Naive thymus-derived CD8-positive, alpha-beta T cell (primary cell): Measurements from ENCODE around the gene USP1. TPM values are rescaled to one million over a fixed set of nuclear protein-coding genes. Genes with fewer than 3 reads are reported as not detected.

ENCODE experiments used
- ATAC-seq, 2 donors: fragments of 150-1000 bp; cut with Tn5 transposase in 1 of 2; sonication (Bioruptor Pico), chemical (Tn5 transposase) in 1 of 2; 1 replicate in 1 of 2; 2 replicates in 1 of 2; pipeline ENCODE4 v1.10.0; 2021; ENCODE audit warnings: mild to moderate bottlenecking in 2 of 2, moderate library complexity in 2 of 2
- POLR2A ChIA-PET: fragments of 350-600 bp; sonication (Branson Sonifier 250); formaldehyde crosslinking; loops from one replicate; lab custom pipeline; 2021; ENCODE audit warnings: antibody characterized with exemption; lab: Charles Lee
- DNase-seq, 10 donors: peaks; one replicate each; pipeline versions ENCODE4 v3.0.0 to v3.0.0-alpha.2; 2020 to 2022
- H3K27ac Mint-ChIP-seq, 10 donors: one replicate each; pipeline ENCODE4 v1.8.0; 2020 to 2022; ENCODE audit warnings: mild to moderate bottlenecking in 10 of 10, mixed read lengths in 10 of 10, moderate library complexity in 4 of 10, inconsistent platforms in 1 of 10
- H3K27me3 Mint-ChIP-seq, 5 donors: one replicate each; pipeline ENCODE4 v1.8.0; 2021 to 2022; ENCODE audit warnings: mixed read lengths in 5 of 5
- H3K36me3 Mint-ChIP-seq, 3 donors: one replicate each; pipeline ENCODE4 v1.8.0; 2020 to 2022; ENCODE audit warnings: mixed read lengths in 3 of 3, mild to moderate bottlenecking in 2 of 3, inconsistent platforms in 1 of 3
- H3K4me1 Mint-ChIP-seq, 4 donors: one replicate each; pipeline ENCODE4 v1.8.0; 2021 to 2022; ENCODE audit warnings: mixed read lengths in 4 of 4
- H3K4me3 Mint-ChIP-seq, 10 donors: one replicate each; pipeline ENCODE4 v1.8.0; 2020 to 2022; ENCODE audit warnings: mild to moderate bottlenecking in 10 of 10, mixed read lengths in 10 of 10, moderate library complexity in 6 of 10, inconsistent platforms in 1 of 10
- H3K9me3 Mint-ChIP-seq, 9 donors: one replicate each; pipeline ENCODE4 v1.8.0; 2020 to 2022; ENCODE audit warnings: mixed read lengths in 9 of 9, mild to moderate bottlenecking in 3 of 9, inconsistent platforms in 1 of 9, moderate library complexity in 1 of 9
- polyA plus RNA-seq, 3 donors: library from polyadenylated mRNA; unstranded; fragments of 300-500 nt; fragmentation: Illumina TruSeq; gene quantifications; one replicate each; pipeline ENCODE4 v1.2.3, GENCODE V29; 2021
- total RNA-seq, 8 experiments: library from RNA in 2 of 8; stranded (reverse) in 2 of 8; gene quantifications; one replicate each; pipeline ENCODE4 v1.2.3 and lab custom pipeline; 2021 to 2026

Gene USP1
- total RNA-seq = 10 to 100 TPM; 37.5 to 39.1 TPM
- 10 to 100 TPM; 22.2 to 25.5 (median 24.6) TPM for polyA plus RNA-seq
- 54.5 to 155 (median 122) reads per million in 6 experiments for total RNA-seq (lab: John Stamatoyannopoulos, UW)

GRCh38 chr1:62436466-62437272 is at the start of gene USP1:
TSS of gene USP1 (plus strand) at chr1:62437049. CDS start at chr1:62439868, 2,819 bp downstream.
- Mint-ChIP-seq H3K27me3 (no peaks in the 10 kb centered on the region), H3K27ac (peak within 1 kb of the TSS; percentile 99 to 100 (median 100)), H3K9me3 (peaks cover 0 to 9% (median 0%) of the 10 kb centered on the region in 9 donors), H3K4me3 (peak within 1 kb of the TSS; percentile 74 to 98 (median 97)), H3K36me3 (peaks cover 0 to 13% (median 0%) of the 10 kb centered on the region in 3 donors), H3K4me1 (peaks cover 17 to 56% (median 37%) of the 10 kb centered on the region in 4 donors)
- ATAC-seq (peak; percentile 81 to 82), DNase-seq (peak; percentile 89 to 100 (median 99))
- POLR2A ChIA-PET = interaction anchor here (0.5 to 1.9 kb wide), 15 partner anchors 9 to 1359 kb away, joined by 3 to 9 read pairs (median 4); partner anchors contain the start of genes ATG4C, DOCK7 and NFIA

- Mint-ChIP-seq H3K27me3 (peaks cover 0 to 8% (median 6%) of the 10 kb centered on the region in 5 donors), H3K4me3 (no peak overlapping the region), H3K4me1 (no peaks in the 10 kb centered on the region), H3K27ac (no peak overlapping the region), H3K9me3 (no peaks in the 10 kb centered on the region), H3K36me3 (no peaks in the 10 kb centered on the region)
- DNase-seq (no peak), ATAC-seq (no peak)
- POLR2A ChIA-PET = no interaction called here
Measured at GRCh38 chr1:62389531-62389930, 47.3 kb upstream of the USP1 start.

GRCh38 chr1:62390071-62390470 is 46.8 kb upstream of the USP1 start:
- Mint-ChIP-seq H3K36me3 (no peaks in the 10 kb centered on the region), H3K4me3 (no peak overlapping the region), H3K4me1 (no peaks in the 10 kb centered on the region), H3K27me3 (peaks cover 0 to 8% (median 6%) of the 10 kb centered on the region in 5 donors), H3K27ac (no peak overlapping the region), H3K9me3 (no peaks in the 10 kb centered on the region)
- ATAC-seq (no peak), DNase-seq (no peak)
- POLR2A ChIA-PET = no interaction called here

- peak overlapping the region in 1 of 10 donors; percentile 19 for H3K27ac Mint-ChIP-seq
- POLR2A ChIA-PET = no interaction called here
- H3K36me3 Mint-ChIP-seq = no peaks in the 10 kb centered on the region
- H3K4me3 Mint-ChIP-seq = no peak overlapping the region
- ATAC-seq (no peak), DNase-seq (no peak)
- no peaks in the 10 kb centered on the region for H3K9me3 Mint-ChIP-seq
- no peaks in the 10 kb centered on the region for H3K4me1 Mint-ChIP-seq
- H3K27me3 Mint-ChIP-seq = peaks cover 0 to 8% (median 6%) of the 10 kb centered on the region in 5 donors
Measured at GRCh38 chr1:62391369-62391971, 45.4 kb upstream of the USP1 start.

- no peaks in the 10 kb centered on the region for H3K9me3 Mint-ChIP-seq
- no peak overlapping the region for H3K4me3 Mint-ChIP-seq
- DNase-seq (no peak), ATAC-seq (no peak)
- H3K4me1 Mint-ChIP-seq = no peaks in the 10 kb centered on the region
- H3K27me3 Mint-ChIP-seq = peaks cover 0 to 7% (median 1%) of the 10 kb centered on the region in 5 donors
- POLR2A ChIA-PET = no interaction called here
- H3K36me3 Mint-ChIP-seq = no peaks in the 10 kb centered on the region
- no peak overlapping the region for H3K27ac Mint-ChIP-seq
Measured at GRCh38 chr1:62392951-62393350, 43.9 kb upstream of the USP1 start.

- Mint-ChIP-seq H3K36me3 (no peaks in the 10 kb centered on the region), H3K4me1 (no peaks in the 10 kb centered on the region), H3K27ac (no peak overlapping the region), H3K9me3 (no peaks in the 10 kb centered on the region), H3K4me3 (no peak overlapping the region), H3K27me3 (peaks cover 0 to 7% (median 1%) of the 10 kb centered on the region in 5 donors)
- ATAC-seq (no peak), DNase-seq (no peak)
- POLR2A ChIA-PET = no interaction called here
Measured at GRCh38 chr1:62394646-62395045, 42.2 kb upstream of the USP1 start.

- Mint-ChIP-seq H3K36me3 (no peaks in the 10 kb centered on the region), H3K4me1 (no peaks in the 10 kb centered on the region), H3K27ac (no peak overlapping the region), H3K9me3 (no peaks in the 10 kb centered on the region), H3K4me3 (no peak overlapping the region), H3K27me3 (peaks cover 0 to 7% (median 1%) of the 10 kb centered on the region in 5 donors)
- ATAC-seq (no peak), DNase-seq (no peak)
- POLR2A ChIA-PET = no interaction called here
Measured at GRCh38 chr1:62395291-62395690, 41.6 kb upstream of the USP1 start.

GRCh38 chr1:62396871-62397270 is 40.0 kb upstream of the USP1 start:
- Mint-ChIP-seq H3K27me3 (peaks cover 0 to 7% (median 1%) of the 10 kb centered on the region in 5 donors), H3K27ac (no peak overlapping the region), H3K36me3 (no peaks in the 10 kb centered on the region), H3K4me1 (no peaks in the 10 kb centered on the region), H3K4me3 (no peak overlapping the region), H3K9me3 (no peaks in the 10 kb centered on the region)
- POLR2A ChIA-PET = no interaction called here
- ATAC-seq (no peak), DNase-seq (no peak)

GRCh38 chr1:62397301-62397700 is 39.5 kb upstream of the USP1 start:
- POLR2A ChIA-PET = no interaction called here
- Mint-ChIP-seq H3K4me3 (no peak overlapping the region), H3K4me1 (no peaks in the 10 kb centered on the region), H3K36me3 (no peaks in the 10 kb centered on the region), H3K27ac (no peak overlapping the region), H3K27me3 (peaks cover 0 to 7% (median 1%) of the 10 kb centered on the region in 5 donors), H3K9me3 (no peaks in the 10 kb centered on the region)
- ATAC-seq (no peak), DNase-seq (no peak)

GRCh38 chr1:62398377-62398776 is 38.5 kb upstream of the USP1 start:
- H3K4me1 Mint-ChIP-seq = no peaks in the 10 kb centered on the region
- H3K36me3 Mint-ChIP-seq = no peaks in the 10 kb centered on the region
- ATAC-seq (no peak), DNase-seq (no peak)
- peaks cover 0 to 7% (median 1%) of the 10 kb centered on the region in 5 donors for H3K27me3 Mint-ChIP-seq
- H3K27ac Mint-ChIP-seq = no peak overlapping the region
- no peaks in the 10 kb centered on the region for H3K9me3 Mint-ChIP-seq
- POLR2A ChIA-PET = no interaction called here
- no peak overlapping the region for H3K4me3 Mint-ChIP-seq

- DNase-seq = no peak
- no peaks in the 10 kb centered on the region for H3K9me3 Mint-ChIP-seq
- no peak for ATAC-seq
- H3K27ac Mint-ChIP-seq = no peak overlapping the region
- no peaks in the 10 kb centered on the region for H3K4me1 Mint-ChIP-seq
- H3K27me3 Mint-ChIP-seq = no peaks in the 10 kb centered on the region
- POLR2A ChIA-PET = no interaction called here
- H3K36me3 Mint-ChIP-seq = no peaks in the 10 kb centered on the region
- H3K4me3 Mint-ChIP-seq = no peak overlapping the region
Measured at GRCh38 chr1:62401034-62401760, 35.7 kb upstream of the USP1 start.

GRCh38 chr1:62405247-62405646 is 31.6 kb upstream of the USP1 start:
- Mint-ChIP-seq H3K4me1 (no peaks in the 10 kb centered on the region), H3K9me3 (no peaks in the 10 kb centered on the region), H3K27me3 (no peaks in the 10 kb centered on the region), H3K36me3 (no peaks in the 10 kb centered on the region), H3K4me3 (no peak overlapping the region), H3K27ac (peak overlapping the region in 1 of 10 donors; percentile 57)
- POLR2A ChIA-PET = no interaction called here
- no peak for ATAC-seq
- DNase-seq = no peak
